Aorta (tissue), 5 donors: ENCODE measurements around the gene TMEM54. TPM values are rescaled to one million over a fixed set of nuclear protein-coding genes. Genes with fewer than 3 reads are reported as not detected.

Source experiments
- ATAC-seq: fragments of 200-7000 bp; cut with Tn5 transposase; one replicate; pipeline ENCODE4 v1.9.1; 2022; ENCODE audit warnings: moderate library complexity; ENCODE audit not compliant: low FRiP score
- DNase-seq, 2 donors: peaks; one replicate each; pipeline ENCODE4 v3.0.0-alpha.2; 2020
- H3K27ac ChIP-seq, 2 donors: one replicate each; pipeline ENCODE4 v1.5.1; 2013; ENCODE audit warnings: low read length in 2 of 2, mild to moderate bottlenecking in 2 of 2, moderate library complexity in 2 of 2, control low read depth in 1 of 2, inconsistent platforms in 1 of 2, low read depth in 1 of 2
- H3K27me3 ChIP-seq, 2 donors: one replicate each; pipeline ENCODE4 v1.6.1; 2013; ENCODE audit warnings: control low read depth in 1 of 2, low read length in 1 of 2, mild to moderate bottlenecking in 1 of 2, moderate library complexity in 1 of 2; ENCODE audit not compliant: insufficient read depth in 2 of 2, control insufficient read depth in 1 of 2
- H3K36me3 ChIP-seq, 2 donors: one replicate each; pipeline ENCODE4 v1.6.1; 2013; ENCODE audit warnings: control low read depth in 1 of 2, low read length in 1 of 2, mild to moderate bottlenecking in 1 of 2; ENCODE audit not compliant: insufficient read depth in 2 of 2, control insufficient read depth in 1 of 2
- H3K4me1 ChIP-seq, 2 donors: one replicate each; pipeline ENCODE4 v1.6.1; 2013; ENCODE audit warnings: low read length in 2 of 2, control low read depth in 1 of 2, mild to moderate bottlenecking in 1 of 2, moderate library complexity in 1 of 2; ENCODE audit not compliant: insufficient read depth in 2 of 2, control insufficient read depth in 1 of 2
- H3K4me3 ChIP-seq, 2 donors: one replicate each; pipeline ENCODE4 v1.5.1; 2013; ENCODE audit warnings: low read length in 2 of 2, control low read depth in 1 of 2, mild to moderate bottlenecking in 1 of 2
- H3K9me3 ChIP-seq: one replicate; pipeline ENCODE4 v1.6.1; 2013; ENCODE audit warnings: mild to moderate bottlenecking, low read length; ENCODE audit not compliant: control insufficient read depth
- WGBS, 2 donors: extraction: QIAGEN DNeasy Blood & Tissue Kit; methylation state at CpG; one replicate each; pipeline ENCODE4 v1.1.7; 2013; 5-methylcytosine and 5-hydroxymethylcytosine counted together
- intact Hi-C, 2 donors: fragments of 100-400 bp; cut with DNase I; formaldehyde crosslinking; loops; one replicate each; pipeline versions ENCODE4 v1.14.2 to v1.15.0; 2022
- polyA plus RNA-seq, 2 donors: library from polyadenylated mRNA; stranded (reverse); fragments of 200-250 nt; gene quantifications; one replicate each; pipeline ENCODE4 v1.2.3, GENCODE V29; 2013
- total RNA-seq, 2 donors: library from RNA; stranded (reverse); fragmentation: NEBNext Ultra II Directional; extraction: Animal tissue kit (Norgen Biotek cat#: 25700); gene quantifications; one replicate each; pipeline ENCODE4 v1.2.1, GENCODE V29; 2021
- donor health status: healthy with polysubstance abuse.
- donor health status: Bipolar disorder and iron deficiency.
- donor health status: DM: no; HTN: no; CAD: no.
- donor health status: DM: no; HTN: no; CAD: no.
- donor health status: DM: yes; HTN: yes; CAD: no.

TMEM54 gene
- total and polyA plus RNA-seq, 4 donors = 21.1 to 77.5 (median 24.5) TPM

GRCh38 chr1:32861904-32862695 is 39.1 kb downstream of the TMEM54 start:
- no peaks in the 10 kb centered on the region for H3K36me3 ChIP-seq
- peak in 1 of 2 donors; percentile 52 for DNase-seq
- 56 to 63% methylated on average over 3 of the region's 3 CpGs for WGBS, 2 donors

GRCh38 chr1:32860566-32860965 is 40.6 kb downstream of the TMEM54 start:
- Histone ChIP-seq H3K4me3 (no peak overlapping the region), H3K4me1 (peaks cover 0 to 6% of the 10 kb centered on the region in 2 donors), H3K9me3 (no peaks in the 10 kb centered on the region), H3K36me3 (peaks cover 0 to 6% of the 10 kb centered on the region in 2 donors), H3K27ac (peak overlapping the region in 1 of 2 donors; percentile 56), H3K27me3 (no peaks in the 10 kb centered on the region)
- intact Hi-C loops = no loop called here
- no peak for ATAC-seq
- no peak for DNase-seq

More at GRCh38 chr1:32861904-32862695, 39.1 kb downstream of the TMEM54 start:
- H3K27ac ChIP-seq = peak overlapping the region in 1 of 2 donors; percentile 70
- no peak overlapping the region for H3K4me3 ChIP-seq
- intact Hi-C loops = no loop called here
- H3K4me1 ChIP-seq = peaks cover 0 to 6% of the 10 kb centered on the region in 2 donors
- peak; percentile 35 for ATAC-seq
- H3K27me3 ChIP-seq = no peaks in the 10 kb centered on the region
- no peaks in the 10 kb centered on the region for H3K9me3 ChIP-seq

GRCh38 chr1:32859915-32860314 is 41.3 kb downstream of the TMEM54 start:
- WGBS, 2 donors = 85 to 93% methylated on average over 2 of the region's 2 CpGs
- H3K4me3 ChIP-seq = no peak overlapping the region
- peaks cover 0 to 6% of the 10 kb centered on the region in 2 donors for H3K4me1 ChIP-seq
- no peaks in the 10 kb centered on the region for H3K9me3 ChIP-seq
- peaks cover 0 to 6% of the 10 kb centered on the region in 2 donors for H3K36me3 ChIP-seq
- ATAC-seq (no peak), DNase-seq (no peak)
- H3K27me3 ChIP-seq = no peaks in the 10 kb centered on the region
- H3K27ac ChIP-seq = no peak overlapping the region
- intact Hi-C loops = no loop called here

DNA sequence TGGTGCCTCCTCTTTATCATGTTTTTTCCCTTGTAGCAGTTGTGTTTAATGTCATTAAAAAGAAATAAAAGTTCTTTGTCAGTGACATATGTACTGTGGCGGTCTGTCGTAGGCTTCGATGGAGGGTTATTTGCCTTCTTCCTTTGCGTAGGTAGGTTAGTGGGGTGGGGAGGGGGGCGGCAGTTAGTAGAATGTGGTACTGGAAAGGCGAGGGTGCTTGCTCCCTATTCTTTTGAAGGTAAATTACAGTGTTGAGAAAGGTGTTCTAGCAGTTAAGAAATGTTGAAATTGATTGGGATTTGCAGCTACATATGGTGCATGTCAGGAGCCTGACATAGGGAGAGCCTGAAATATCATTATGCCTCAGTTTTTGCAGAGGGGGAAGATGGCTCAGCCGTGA is 42.4 kb downstream of the TMEM54 start:
- Histone ChIP-seq H3K4me3 (no peak overlapping the region), H3K36me3 (peaks cover 3 to 6% of the 10 kb centered on the region in 2 donors), H3K9me3 (no peaks in the 10 kb centered on the region), H3K27me3 (no peaks in the 10 kb centered on the region), H3K4me1 (peaks cover 0 to 4% of the 10 kb centered on the region in 2 donors), H3K27ac (no peak overlapping the region)
- 94% methylated on average over 7 of the region's 7 CpGs for WGBS, 2 donors
- DNase-seq (no peak), ATAC-seq (no peak)
- intact Hi-C loops = no loop called here

GRCh38 chr1:32858136-32858535 is 43.1 kb downstream of the TMEM54 start:
- 67 to 77% methylated on average over 2 of the region's 2 CpGs for WGBS, 2 donors
- no peak overlapping the region for H3K27ac ChIP-seq
- no peaks in the 10 kb centered on the region for H3K27me3 ChIP-seq
- no peaks in the 10 kb centered on the region for H3K9me3 ChIP-seq
- H3K4me1 ChIP-seq = peaks cover 0 to 4% of the 10 kb centered on the region in 2 donors
- DNase-seq = no peak
- no peak for ATAC-seq
- peaks cover 3 to 6% of the 10 kb centered on the region in 2 donors for H3K36me3 ChIP-seq
- H3K4me3 ChIP-seq = no peak overlapping the region
- intact Hi-C loops = no loop called here

DNA sequence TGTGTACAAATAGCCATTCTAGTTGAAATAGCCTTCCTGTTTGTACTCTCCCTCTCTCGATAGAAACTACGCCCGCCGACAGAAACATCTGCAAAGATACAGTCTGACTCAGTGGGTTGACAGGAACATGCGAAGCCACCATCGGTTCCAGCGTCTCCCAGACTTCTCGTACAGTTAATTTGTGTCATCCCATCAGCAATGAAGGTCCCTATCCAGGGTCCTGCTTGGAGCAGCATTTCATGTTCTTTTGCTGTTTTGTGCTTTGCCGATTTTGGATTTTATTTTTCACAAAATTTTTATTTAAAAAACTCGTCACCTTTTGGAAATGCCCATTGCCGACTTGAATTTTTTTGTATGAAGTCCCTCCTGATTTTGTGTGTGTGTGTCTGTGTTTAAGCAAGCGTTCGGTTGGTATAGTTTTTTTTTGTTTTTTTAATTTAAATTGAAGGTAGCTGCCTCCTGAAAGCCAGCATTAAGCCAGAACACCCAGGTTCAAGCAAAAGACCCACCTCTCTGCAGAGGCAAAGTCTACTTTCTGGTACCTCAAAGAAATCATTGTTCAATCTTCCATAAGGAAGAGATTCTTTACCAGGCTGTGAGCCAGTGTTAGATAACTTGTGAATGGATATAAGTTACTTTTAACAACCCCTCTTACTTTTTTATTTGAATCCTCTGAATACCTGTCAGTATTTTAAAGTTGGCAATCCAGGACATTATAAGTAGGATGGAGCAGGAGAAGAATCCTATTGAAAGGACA is 45.1 kb downstream of the TMEM54 start:
- ATAC-seq (no peak), DNase-seq (no peak)
- Histone ChIP-seq H3K36me3 (peaks cover 3 to 6% of the 10 kb centered on the region in 2 donors), H3K9me3 (no peaks in the 10 kb centered on the region), H3K4me1 (no peaks in the 10 kb centered on the region), H3K27ac (no peak overlapping the region), H3K27me3 (no peaks in the 10 kb centered on the region), H3K4me3 (no peak overlapping the region)
- 88 to 91% methylated on average over 13 of the region's 13 CpGs for WGBS, 2 donors
- intact Hi-C loops = no loop called here

DNA sequence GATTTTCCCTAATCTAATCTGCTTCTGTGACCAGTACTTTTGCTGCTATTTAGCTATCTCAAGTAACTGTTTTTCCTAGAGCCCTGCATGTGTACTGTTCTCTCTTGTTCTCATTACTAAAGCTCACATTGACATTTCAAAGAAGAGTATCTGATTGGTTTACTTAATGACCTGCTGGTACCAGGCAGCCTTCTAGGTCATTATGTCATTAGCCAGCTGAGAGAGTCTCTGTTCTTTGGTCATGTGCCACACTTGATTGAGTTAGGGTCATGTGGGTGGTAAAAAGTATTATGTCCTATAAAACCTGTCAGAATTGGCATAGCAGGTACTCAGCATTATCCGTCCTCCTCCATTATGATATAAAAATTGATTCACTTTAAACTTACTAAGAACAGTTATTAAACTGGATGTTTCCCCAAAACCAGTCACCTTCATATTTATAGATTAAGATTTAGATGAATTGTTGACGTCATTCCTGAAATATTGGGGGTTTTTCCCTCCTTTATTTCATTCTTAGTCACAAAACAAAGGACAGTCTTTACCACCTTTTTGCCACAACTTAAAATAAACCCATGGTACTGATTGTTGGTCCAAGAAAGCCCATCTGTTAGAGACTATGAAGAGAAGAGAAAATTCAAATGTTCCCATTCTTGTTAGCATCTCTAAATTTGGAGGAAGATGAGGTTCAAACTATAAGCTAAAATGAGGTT is 52.7 kb downstream of the TMEM54 start:
- 42 to 44% methylated on average over 2 of the region's 2 CpGs for WGBS, 2 donors
- intact Hi-C loops = no loop called here
- no peak overlapping the region for H3K4me3 ChIP-seq
- no peak overlapping the region for H3K27ac ChIP-seq
- no peaks in the 10 kb centered on the region for H3K4me1 ChIP-seq
- H3K27me3 ChIP-seq = no peaks in the 10 kb centered on the region
- ATAC-seq (no peak), DNase-seq (no peak)
- no peaks in the 10 kb centered on the region for H3K9me3 ChIP-seq
- H3K36me3 ChIP-seq = no peaks in the 10 kb centered on the region
